K562 (cell line): ENCODE results near the gene ESR2. TPM values are rescaled to one million over a fixed set of nuclear protein-coding genes. Genes with fewer than 3 reads are reported as not detected.

Source experiments
- BCL6 ChIP-seq: fragments of 250-450 bp; sonication (Bioruptor Pico); IDR thresholded peaks from 2 replicates; pipeline ENCODE4 v1.4.0; 2020
- CREB1 ChIP-seq, 2 experiments: sonication (generic) in 1 of 2; formaldehyde crosslinking in 1 of 2; IDR thresholded peaks; 2 replicates each; pipeline versions ENCODE4 v1.6.1 to v1.8.0; 2012 to 2022; ENCODE audit warnings: inconsistent platforms in 1 of 2, mild to moderate bottlenecking in 1 of 2, missing genetic modification reagents in 1 of 2, moderate library complexity in 1 of 2
- HDAC3 ChIP-seq: fragments of 450-650 bp; IDR thresholded peaks from 2 replicates; pipeline ENCODE4 v1.6.1; 2018; ENCODE audit warnings: borderline replicate concordance, mild to moderate bottlenecking, moderate library complexity; ENCODE audit not compliant: partially characterized antibody
- MTA3 ChIP-seq: fragments of 450-650 bp; formaldehyde crosslinking; IDR thresholded peaks from 2 replicates; pipeline ENCODE4 v1.6.1; 2017; ENCODE audit warnings: mild to moderate bottlenecking, borderline replicate concordance
- NCOA6 ChIP-seq: fragments of 450-650 bp; IDR thresholded peaks from 2 replicates; pipeline ENCODE4 v1.6.1; 2017; ENCODE audit warnings: mild to moderate bottlenecking
- NONO ChIP-seq, 2 experiments: fragments of 200-400 bp in 1 of 2; fragments of 450-650 bp in 1 of 2; formaldehyde crosslinking in 1 of 2; IDR thresholded peaks; 2 replicates each; pipeline ENCODE4 v1.6.1; 2017; ENCODE audit warnings: low read depth in 2 of 2, mild to moderate bottlenecking in 2 of 2, moderate library complexity in 2 of 2, low read length in 1 of 2
- NR4A1 ChIP-seq, 2 experiments: fragments of 250-450 bp in 1 of 2; fragments of 450-650 bp in 1 of 2; sonication (Bioruptor Pico) in 1 of 2; IDR thresholded peaks; 2 replicates each; pipeline versions ENCODE4 v1.4.0 to v1.6.1; 2016 to 2020; ENCODE audit warnings: mild to moderate bottlenecking in 2 of 2, missing compliant biosample characterization in 1 of 2, missing genetic modification characterization in 1 of 2, moderate library complexity in 1 of 2
- PCBP2 ChIP-seq: fragments of 200-400 bp; formaldehyde crosslinking; IDR thresholded peaks from 2 replicates; pipeline ENCODE4 v1.6.1; 2018; ENCODE audit warnings: low read length, low read depth, mild to moderate bottlenecking, moderate library complexity; ENCODE audit not compliant: poor library complexity, severe bottlenecking
- PHF21A ChIP-seq: fragments of 450-650 bp; IDR thresholded peaks from 2 replicates; pipeline ENCODE4 v1.6.1; 2017; ENCODE audit warnings: low read depth, borderline replicate concordance
- SMC3 ChIP-seq: conservative IDR thresholded peaks from 2 replicates; pipeline ENCODE4 v1.6.1; 2011; ENCODE audit warnings: low read depth, low read length, improper control_type of control experiment; ENCODE audit not compliant: insufficient read depth
- U2AF1 ChIP-seq: fragments of 200-400 bp; formaldehyde crosslinking; optimal IDR thresholded peaks from 2 replicates; pipeline ENCODE3; 2017; ENCODE audit warnings: mild to moderate bottlenecking, low read depth, low read length, moderate library complexity
- ZNF121 ChIP-seq: sonication (generic); formaldehyde crosslinking; conservative IDR thresholded peaks from 2 replicates; pipeline ENCODE4 v1.8.0; 2022; ENCODE audit warnings: missing genetic modification reagents
- ZNF3 ChIP-seq: fragments of 250-450 bp; sonication (Bioruptor Pico); IDR thresholded peaks from 2 replicates; pipeline ENCODE4 v1.5.0; 2021; ENCODE audit warnings: mild to moderate bottlenecking, moderate library complexity
- ZNF75A ChIP-seq: fragments of 450-650 bp; formaldehyde crosslinking; IDR thresholded peaks from 2 replicates; pipeline ENCODE4 v1.4.0; 2020; ENCODE audit warnings: mild to moderate bottlenecking
- polyA plus RNA-seq, 8 experiments: library from polyadenylated mRNA; depleted of rRNA in 4 of 8; stranded (reverse) in 5 of 8; unstranded in 3 of 8; fragments of >200 nt; fragmentation: Nextera tagmentation in 2 of 8; fragmentation: Illumina TruSeq in 1 of 8; extraction: Ambion mirVana in 2 of 8; extraction: Trizol in 1 of 8; gene quantifications; 2 replicates each; pipeline versions ENCODE4 v1.2.1 to v1.2.3, GENCODE V29; 2011 to 2014; ENCODE audit warnings: inconsistent platforms in 1 of 8, missing spikeins in 1 of 8
- total RNA-seq, 7 experiments: library from RNA; depleted of rRNA in 6 of 7; stranded (reverse); fragments of >200 nt in 6 of 7; fragmentation: Illumina TruSeq in 2 of 7; extraction: Trizol in 2 of 7; gene quantifications; 2 replicates each; pipeline versions ENCODE4 v1.2.1 to v1.2.3, GENCODE V29; 2011 to 2021; ENCODE audit warnings: low replicate concordance in 1 of 7
- TF ChIP-seq, protein P1 (sequence below): fragments of 250-450 bp; sonication (Bioruptor Pico); IDR thresholded peaks from 2 replicates; pipeline ENCODE4 v1.8.0; 2021; ENCODE audit warnings: moderate library complexity, mild to moderate bottlenecking, inconsistent platforms
- TF ChIP-seq, protein P2 (sequence below): fragments of 450-650 bp; IDR thresholded peaks from 2 replicates; pipeline ENCODE4 v1.6.1; 2014; ENCODE audit warnings: low read depth, mild to moderate bottlenecking, moderate library complexity, borderline replicate concordance
- TF ChIP-seq, protein P3 (sequence below): sonication (generic); formaldehyde crosslinking; IDR thresholded peaks from 2 replicates; pipeline ENCODE4 v1.8.0; 2022; ENCODE audit warnings: missing genetic modification reagents, mild to moderate bottlenecking, borderline replicate concordance
- TF ChIP-seq, protein P4 (sequence below), 2 experiments: IDR thresholded peaks; 2 replicates each; pipeline ENCODE4 v1.6.1; 2011; ENCODE audit warnings: borderline replicate concordance in 1 of 2, control low read depth in 1 of 2, low read depth in 1 of 2, low read length in 1 of 2, mild to moderate bottlenecking in 1 of 2, mixed read lengths in 1 of 2, moderate library complexity in 1 of 2; ENCODE audit not compliant: insufficient read depth in 1 of 2, insufficient read length in 1 of 2, poor library complexity in 1 of 2, severe bottlenecking in 1 of 2; ENCODE audit errors: extremely low read depth in 1 of 2

The ESR2 gene
- total and polyA plus RNA-seq, 9 of the 15 experiments (the other 6 are each of a cell fraction or from before 2014, with no cell fraction given): 0.07 to 3.8 (median 2.0) TPM

DNA sequence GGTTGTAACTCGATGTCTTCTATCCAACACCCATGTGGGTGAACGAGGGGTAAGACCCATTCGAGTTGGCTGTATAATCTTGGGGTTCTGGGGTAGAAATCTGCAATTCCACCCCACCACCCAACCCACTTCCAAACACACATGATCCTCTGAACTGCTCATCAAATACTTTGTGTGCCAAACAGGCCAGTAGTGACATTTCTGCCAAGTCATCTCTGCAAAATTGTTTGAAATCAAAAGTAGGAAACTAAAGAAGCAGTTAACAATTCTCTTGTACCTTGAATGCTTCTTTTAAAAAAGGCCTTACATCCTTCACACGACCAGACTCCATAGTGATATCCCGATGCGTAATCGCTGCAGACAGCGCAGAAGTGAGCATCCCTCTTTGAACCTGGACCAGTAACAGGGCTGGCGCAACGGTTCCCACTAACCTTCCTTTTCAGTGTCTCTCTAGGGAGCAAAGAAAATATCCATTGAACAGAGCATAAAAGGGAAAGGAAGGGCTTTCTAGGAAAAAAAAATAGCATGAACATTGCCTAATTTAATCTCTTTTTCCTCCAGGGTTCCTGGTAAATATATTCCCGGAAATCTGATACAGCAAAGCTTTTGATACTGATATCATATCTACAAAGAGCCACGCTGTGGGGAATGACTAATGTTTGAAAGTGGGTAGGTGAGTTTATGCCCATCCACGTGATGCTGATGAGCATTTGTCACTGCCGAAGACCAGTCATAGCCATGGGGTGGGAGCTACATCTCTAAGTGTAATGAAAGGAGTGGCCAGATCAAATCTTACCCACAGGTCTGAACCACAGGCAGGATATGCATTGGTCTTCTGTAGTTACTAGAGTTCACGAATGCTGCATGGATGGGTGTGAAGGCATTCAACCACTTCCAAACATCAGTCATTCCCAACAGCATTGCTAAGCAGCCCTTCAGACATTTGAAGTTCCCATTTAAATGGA is 14.2 kb downstream of the ESR2 start (continued):
- TF ChIP-seq CREB1 (IDR thresholded peaks at IDR 0.05) (no peak), CREB1 (CRISPR knock-in tag; IDR thresholded peaks at IDR 0.05) (no peak), PCBP2 (no peak), NR4A1 (CRISPR knock-in tag; IDR thresholded peaks at IDR 0.05) (no peak), NR4A1 (tag; IDR thresholded peaks at IDR 0.05) (no peak), BCL6 (CRISPR knock-in tag) (peak; percentile 60; the same call in 1 of the 2 replicates), ZNF121 (CRISPR knock-in tag) (no peak), SMC3 (no peak), HDAC3 (peak; percentile 64), ZNF3 (no peak), PHF21A (no peak), ZNF75A (no peak), NCOA6 (no peak), MTA3 (peak; percentile 33; the same call in 1 of the 2 replicates), U2AF1 (no peak), NONO (IDR thresholded peaks at IDR 0.05; ENCODE audit: low read depth in 2 of 2, low read length in 1 of 2) (no peak)
- TF ChIP-seq, protein P1, sequence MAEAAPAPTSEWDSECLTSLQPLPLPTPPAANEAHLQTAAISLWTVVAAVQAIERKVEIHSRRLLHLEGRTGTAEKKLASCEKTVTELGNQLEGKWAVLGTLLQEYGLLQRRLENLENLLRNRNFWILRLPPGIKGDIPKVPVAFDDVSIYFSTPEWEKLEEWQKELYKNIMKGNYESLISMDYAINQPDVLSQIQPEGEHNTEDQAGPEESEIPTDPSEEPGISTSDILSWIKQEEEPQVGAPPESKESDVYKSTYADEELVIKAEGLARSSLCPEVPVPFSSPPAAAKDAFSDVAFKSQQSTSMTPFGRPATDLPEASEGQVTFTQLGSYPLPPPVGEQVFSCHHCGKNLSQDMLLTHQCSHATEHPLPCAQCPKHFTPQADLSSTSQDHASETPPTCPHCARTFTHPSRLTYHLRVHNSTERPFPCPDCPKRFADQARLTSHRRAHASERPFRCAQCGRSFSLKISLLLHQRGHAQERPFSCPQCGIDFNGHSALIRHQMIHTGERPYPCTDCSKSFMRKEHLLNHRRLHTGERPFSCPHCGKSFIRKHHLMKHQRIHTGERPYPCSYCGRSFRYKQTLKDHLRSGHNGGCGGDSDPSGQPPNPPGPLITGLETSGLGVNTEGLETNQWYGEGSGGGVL (CRISPR knock-in tag): no peak
- TF ChIP-seq, protein P2, sequence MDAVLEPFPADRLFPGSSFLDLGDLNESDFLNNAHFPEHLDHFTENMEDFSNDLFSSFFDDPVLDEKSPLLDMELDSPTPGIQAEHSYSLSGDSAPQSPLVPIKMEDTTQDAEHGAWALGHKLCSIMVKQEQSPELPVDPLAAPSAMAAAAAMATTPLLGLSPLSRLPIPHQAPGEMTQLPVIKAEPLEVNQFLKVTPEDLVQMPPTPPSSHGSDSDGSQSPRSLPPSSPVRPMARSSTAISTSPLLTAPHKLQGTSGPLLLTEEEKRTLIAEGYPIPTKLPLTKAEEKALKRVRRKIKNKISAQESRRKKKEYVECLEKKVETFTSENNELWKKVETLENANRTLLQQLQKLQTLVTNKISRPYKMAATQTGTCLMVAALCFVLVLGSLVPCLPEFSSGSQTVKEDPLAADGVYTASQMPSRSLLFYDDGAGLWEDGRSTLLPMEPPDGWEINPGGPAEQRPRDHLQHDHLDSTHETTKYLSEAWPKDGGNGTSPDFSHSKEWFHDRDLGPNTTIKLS: no peak
- TF ChIP-seq, protein P3, sequence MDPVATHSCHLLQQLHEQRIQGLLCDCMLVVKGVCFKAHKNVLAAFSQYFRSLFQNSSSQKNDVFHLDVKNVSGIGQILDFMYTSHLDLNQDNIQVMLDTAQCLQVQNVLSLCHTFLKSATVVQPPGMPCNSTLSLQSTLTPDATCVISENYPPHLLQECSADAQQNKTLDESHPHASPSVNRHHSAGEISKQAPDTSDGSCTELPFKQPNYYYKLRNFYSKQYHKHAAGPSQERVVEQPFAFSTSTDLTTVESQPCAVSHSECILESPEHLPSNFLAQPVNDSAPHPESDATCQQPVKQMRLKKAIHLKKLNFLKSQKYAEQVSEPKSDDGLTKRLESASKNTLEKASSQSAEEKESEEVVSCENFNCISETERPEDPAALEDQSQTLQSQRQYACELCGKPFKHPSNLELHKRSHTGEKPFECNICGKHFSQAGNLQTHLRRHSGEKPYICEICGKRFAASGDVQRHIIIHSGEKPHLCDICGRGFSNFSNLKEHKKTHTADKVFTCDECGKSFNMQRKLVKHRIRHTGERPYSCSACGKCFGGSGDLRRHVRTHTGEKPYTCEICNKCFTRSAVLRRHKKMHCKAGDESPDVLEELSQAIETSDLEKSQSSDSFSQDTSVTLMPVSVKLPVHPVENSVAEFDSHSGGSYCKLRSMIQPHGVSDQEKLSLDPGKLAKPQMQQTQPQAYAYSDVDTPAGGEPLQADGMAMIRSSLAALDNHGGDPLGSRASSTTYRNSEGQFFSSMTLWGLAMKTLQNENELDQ (CRISPR knock-in tag): no peak
- TF ChIP-seq, protein P4, sequence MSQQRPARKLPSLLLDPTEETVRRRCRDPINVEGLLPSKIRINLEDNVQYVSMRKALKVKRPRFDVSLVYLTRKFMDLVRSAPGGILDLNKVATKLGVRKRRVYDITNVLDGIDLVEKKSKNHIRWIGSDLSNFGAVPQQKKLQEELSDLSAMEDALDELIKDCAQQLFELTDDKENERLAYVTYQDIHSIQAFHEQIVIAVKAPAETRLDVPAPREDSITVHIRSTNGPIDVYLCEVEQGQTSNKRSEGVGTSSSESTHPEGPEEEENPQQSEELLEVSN (IDR thresholded peaks at IDR 0.05; ENCODE audit: borderline replicate concordance in 1 of 2, extremely low read depth in 1 of 2, insufficient read depth in 1 of 2, insufficient read length in 1 of 2, low read depth in 1 of 2, low read length in 1 of 2, poor library complexity in 1 of 2, severe bottlenecking in 1 of 2): no peak
